ENCODE measurements around the gene ADAMTS12. TPM values are rescaled to one million over a fixed set of nuclear protein-coding genes. Genes with fewer than 3 reads are reported as not detected.

Gene ADAMTS12, protein sequence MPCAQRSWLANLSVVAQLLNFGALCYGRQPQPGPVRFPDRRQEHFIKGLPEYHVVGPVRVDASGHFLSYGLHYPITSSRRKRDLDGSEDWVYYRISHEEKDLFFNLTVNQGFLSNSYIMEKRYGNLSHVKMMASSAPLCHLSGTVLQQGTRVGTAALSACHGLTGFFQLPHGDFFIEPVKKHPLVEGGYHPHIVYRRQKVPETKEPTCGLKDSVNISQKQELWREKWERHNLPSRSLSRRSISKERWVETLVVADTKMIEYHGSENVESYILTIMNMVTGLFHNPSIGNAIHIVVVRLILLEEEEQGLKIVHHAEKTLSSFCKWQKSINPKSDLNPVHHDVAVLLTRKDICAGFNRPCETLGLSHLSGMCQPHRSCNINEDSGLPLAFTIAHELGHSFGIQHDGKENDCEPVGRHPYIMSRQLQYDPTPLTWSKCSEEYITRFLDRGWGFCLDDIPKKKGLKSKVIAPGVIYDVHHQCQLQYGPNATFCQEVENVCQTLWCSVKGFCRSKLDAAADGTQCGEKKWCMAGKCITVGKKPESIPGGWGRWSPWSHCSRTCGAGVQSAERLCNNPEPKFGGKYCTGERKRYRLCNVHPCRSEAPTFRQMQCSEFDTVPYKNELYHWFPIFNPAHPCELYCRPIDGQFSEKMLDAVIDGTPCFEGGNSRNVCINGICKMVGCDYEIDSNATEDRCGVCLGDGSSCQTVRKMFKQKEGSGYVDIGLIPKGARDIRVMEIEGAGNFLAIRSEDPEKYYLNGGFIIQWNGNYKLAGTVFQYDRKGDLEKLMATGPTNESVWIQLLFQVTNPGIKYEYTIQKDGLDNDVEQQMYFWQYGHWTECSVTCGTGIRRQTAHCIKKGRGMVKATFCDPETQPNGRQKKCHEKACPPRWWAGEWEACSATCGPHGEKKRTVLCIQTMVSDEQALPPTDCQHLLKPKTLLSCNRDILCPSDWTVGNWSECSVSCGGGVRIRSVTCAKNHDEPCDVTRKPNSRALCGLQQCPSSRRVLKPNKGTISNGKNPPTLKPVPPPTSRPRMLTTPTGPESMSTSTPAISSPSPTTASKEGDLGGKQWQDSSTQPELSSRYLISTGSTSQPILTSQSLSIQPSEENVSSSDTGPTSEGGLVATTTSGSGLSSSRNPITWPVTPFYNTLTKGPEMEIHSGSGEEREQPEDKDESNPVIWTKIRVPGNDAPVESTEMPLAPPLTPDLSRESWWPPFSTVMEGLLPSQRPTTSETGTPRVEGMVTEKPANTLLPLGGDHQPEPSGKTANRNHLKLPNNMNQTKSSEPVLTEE (N-terminal part only)
- 10 to 100 TPM; 42.2 to 49.7 (median 47.2) TPM for total RNA-seq (2021; fragmentation: NEBNext Ultra II Directional; extraction: Animal tissue kit (Norgen Biotek cat#: 25700))
- long read RNA-seq, full-length matches to known transcripts: 19 of 40 reads
- long read RNA-seq, partial matches to known transcripts: 7 of 40 reads
- long read RNA-seq, other reads (novel, unspliced or antisense): 14 of 40 reads

DNA sequence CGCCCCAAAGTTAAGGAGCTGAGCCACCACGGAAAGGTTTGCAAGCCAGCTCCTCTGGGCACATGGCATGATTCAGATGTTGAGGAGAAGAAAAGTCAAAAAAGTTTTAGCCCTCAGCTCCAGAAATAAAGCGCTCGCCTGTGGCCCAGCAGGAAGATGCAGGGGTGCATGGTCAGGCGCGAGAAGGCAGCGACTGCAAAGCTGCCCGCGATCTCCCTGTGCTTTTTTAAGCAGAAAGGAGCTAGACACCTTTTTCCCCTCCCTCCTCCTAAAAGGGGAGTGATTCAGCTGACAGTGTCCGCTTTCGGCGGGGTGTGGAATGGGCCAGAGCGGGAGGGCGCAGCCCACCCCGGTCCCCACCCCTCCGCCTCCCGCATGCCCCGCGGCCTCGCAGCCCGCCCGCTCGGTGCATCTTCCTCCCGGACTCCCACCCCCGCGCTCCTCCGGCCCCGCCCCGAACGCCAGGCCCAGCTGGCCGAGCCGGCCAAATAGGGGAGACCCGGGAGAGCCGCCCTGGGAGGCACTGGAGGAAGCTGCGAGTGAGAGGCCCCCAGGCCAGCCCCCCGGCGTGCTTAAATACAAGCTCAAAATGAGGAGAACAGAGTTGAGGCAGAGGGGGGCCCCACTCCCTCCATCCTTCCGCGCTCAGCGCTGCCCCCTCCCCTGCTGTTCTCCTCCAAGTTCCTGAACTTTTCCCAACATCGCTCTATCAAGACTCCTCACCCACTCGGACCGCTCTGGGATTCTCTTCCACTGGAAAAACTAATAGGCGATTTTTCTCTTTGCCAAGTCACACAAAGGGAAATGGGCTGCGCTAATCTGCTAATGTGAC, at the start of gene ADAMTS12:
ADAMTS12 (minus strand) TSS at position 203 of the 832 bp plus-strand sequence; CDS start at position 69, 134 bp downstream.
- Mint-ChIP-seq H3K27ac (peak within 1 kb of the TSS; percentile 85), H3K36me3 (ENCODE audit: low read depth) (peaks cover 8% of the 10 kb centered on the region; the same call in 1 of the 2 replicates), H3K4me3 (peak within 1 kb of the TSS; percentile 95), H3K9me3 (no peaks in the 10 kb centered on the region), H3K4me1 (ENCODE audit: low read depth) (peaks cover 67% of the 10 kb centered on the region), H3K27me3 (ENCODE audit: insufficient read depth) (no peaks in the 10 kb centered on the region)
- TF ChIP-seq, protein P1, sequence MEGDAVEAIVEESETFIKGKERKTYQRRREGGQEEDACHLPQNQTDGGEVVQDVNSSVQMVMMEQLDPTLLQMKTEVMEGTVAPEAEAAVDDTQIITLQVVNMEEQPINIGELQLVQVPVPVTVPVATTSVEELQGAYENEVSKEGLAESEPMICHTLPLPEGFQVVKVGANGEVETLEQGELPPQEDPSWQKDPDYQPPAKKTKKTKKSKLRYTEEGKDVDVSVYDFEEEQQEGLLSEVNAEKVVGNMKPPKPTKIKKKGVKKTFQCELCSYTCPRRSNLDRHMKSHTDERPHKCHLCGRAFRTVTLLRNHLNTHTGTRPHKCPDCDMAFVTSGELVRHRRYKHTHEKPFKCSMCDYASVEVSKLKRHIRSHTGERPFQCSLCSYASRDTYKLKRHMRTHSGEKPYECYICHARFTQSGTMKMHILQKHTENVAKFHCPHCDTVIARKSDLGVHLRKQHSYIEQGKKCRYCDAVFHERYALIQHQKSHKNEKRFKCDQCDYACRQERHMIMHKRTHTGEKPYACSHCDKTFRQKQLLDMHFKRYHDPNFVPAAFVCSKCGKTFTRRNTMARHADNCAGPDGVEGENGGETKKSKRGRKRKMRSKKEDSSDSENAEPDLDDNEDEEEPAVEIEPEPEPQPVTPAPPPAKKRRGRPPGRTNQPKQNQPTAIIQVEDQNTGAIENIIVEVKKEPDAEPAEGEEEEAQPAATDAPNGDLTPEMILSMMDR (IDR thresholded peaks at IDR 0.05): no peak
- DNase-seq: peak; percentile 63

DNA sequence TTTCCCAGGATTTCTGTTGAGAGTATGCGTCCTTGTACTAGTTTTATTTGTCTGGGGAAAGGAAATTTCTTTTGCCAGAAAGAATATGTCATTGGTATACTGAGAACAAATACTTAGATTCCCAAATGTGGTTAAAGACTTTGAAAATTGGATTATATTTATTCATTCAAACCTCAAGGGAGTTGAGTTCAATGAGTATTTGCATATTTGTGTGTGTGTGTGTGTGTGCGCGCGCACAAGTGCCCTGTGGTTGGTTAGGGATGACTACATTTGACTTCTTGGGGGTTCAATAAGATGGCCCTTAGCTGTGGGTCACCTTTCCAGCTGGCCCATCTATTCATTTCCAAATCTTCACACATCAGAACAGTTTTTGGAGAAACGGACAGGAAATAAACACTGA, 49.3 kb upstream of the ADAMTS12 start:
- no peak for DNase-seq
- Mint-ChIP-seq H3K27me3 (ENCODE audit: insufficient read depth) (peaks cover 38% of the 10 kb centered on the region), H3K4me3 (no peak overlapping the region), H3K9me3 (no peaks in the 10 kb centered on the region), H3K27ac (no peak overlapping the region), H3K36me3 (ENCODE audit: low read depth) (no peaks in the 10 kb centered on the region), H3K4me1 (ENCODE audit: low read depth) (peaks cover 25% of the 10 kb centered on the region)
- TF ChIP-seq, protein P1 (IDR thresholded peaks at IDR 0.05): no peak

DNA sequence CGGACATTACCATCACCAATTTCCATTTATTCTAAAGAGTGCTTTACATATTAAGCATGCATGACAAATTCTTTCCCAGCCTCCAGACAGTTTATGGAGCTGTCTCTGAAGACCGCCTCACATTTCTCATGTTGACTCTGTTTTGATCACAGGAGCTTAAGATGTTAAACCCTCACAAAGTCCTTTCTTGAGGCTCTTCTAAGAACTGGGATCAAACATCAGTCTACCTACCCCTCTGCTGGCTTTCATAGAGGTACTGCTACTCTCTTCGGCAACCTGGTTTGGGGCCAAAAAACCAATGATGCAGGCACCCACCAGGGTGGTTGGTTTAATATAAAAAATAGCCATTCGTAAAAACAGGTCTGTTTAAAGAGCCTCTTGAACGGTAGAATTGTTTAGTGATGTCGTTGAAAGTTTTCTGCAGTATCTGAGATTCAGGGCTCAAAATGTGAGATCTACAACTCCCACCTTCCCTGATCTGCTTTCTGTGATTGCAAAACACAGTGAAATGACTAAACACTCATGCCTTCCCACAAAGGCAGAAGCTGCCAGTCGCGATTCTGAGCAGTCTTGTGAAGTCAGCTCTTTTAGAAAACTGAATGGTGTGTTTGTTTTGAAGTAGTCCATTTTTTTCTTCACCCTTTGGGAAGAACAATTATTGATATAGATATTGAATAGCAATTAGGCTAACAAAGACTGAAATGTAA, 47.9 kb upstream of the ADAMTS12 start:
- Mint-ChIP-seq H3K27me3 (ENCODE audit: insufficient read depth) (peaks cover 40% of the 10 kb centered on the region), H3K4me1 (ENCODE audit: low read depth) (peaks cover 36% of the 10 kb centered on the region), H3K36me3 (ENCODE audit: low read depth) (no peaks in the 10 kb centered on the region), H3K9me3 (no peaks in the 10 kb centered on the region), H3K4me3 (no peak overlapping the region), H3K27ac (no peak overlapping the region)
- TF ChIP-seq, protein P1 (IDR thresholded peaks at IDR 0.05): no peak
- peak; percentile 10 for DNase-seq

DNA sequence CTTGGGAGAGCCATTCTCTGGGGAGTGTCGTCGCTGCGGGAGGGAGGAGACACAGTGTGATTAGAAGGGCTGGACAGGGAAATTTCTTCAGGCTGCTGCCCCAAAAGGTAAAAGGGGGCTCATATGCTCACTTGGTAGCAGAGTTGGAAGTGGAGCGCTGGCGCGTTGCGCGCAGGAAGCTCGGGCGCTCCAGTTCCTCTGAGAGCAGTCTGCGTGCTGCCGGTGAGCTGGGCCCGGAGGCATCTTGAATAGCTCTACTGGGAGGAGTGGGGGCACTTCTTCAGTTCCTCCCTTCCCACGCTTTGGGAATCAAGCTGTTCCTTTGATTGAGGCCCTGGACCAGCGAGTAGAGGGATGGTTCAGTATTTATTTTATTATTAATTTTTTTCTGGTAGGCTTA, 47.1 kb upstream of the ADAMTS12 start:
- TF ChIP-seq, protein P1 (IDR thresholded peaks at IDR 0.05): no peak
- Mint-ChIP-seq H3K4me3 (no peak overlapping the region), H3K4me1 (ENCODE audit: low read depth) (peaks cover 44% of the 10 kb centered on the region), H3K27me3 (ENCODE audit: insufficient read depth) (peaks cover 40% of the 10 kb centered on the region), H3K36me3 (ENCODE audit: low read depth) (no peaks in the 10 kb centered on the region), H3K9me3 (no peaks in the 10 kb centered on the region), H3K27ac (no peak overlapping the region)
- no peak for DNase-seq
